ENCODE data around the gene PHC1.
"Not testable (repeated sequence)": the region's sequence is repeated elsewhere in the genome, so short reads cannot be mapped to it uniquely, and the experiment has no call there.

The PHC1 gene

GRCh38 chr12:8911606-8912268 lies 2.6 kb upstream of the PHC1 start:
- DNase-seq (ENCODE audit: low spot score): no peak

GRCh38 chr12:8912914-8913313 lies 1.4 kb upstream of the PHC1 start:
- DNase-seq (ENCODE audit: low spot score): no peak

GRCh38 chr12:8913702-8914032 lies 642 bp upstream of the PHC1 start:
- DNase-seq (ENCODE audit: low spot score): no peak

- peak; percentile 41 for DNase-seq (ENCODE audit: low spot score)
These were observed 612 bp downstream of the PHC1 start for GRCh38 chr12:8914716-8915526.

- DNase-seq (ENCODE audit: low spot score): no peak
These were observed 1.8 kb downstream of the PHC1 start for GRCh38 chr12:8916154-8916553.

- no peak for DNase-seq (ENCODE audit: low spot score)
These were observed 2.7 kb downstream of the PHC1 start for GRCh38 chr12:8917031-8917430.

- DNase-seq (ENCODE audit: low spot score): no peak
These were observed 3.4 kb downstream of the PHC1 start for GRCh38 chr12:8917751-8918150.

GRCh38 chr12:8919643-8920042 lies 5.3 kb downstream of the PHC1 start:
- DNase-seq (ENCODE audit: low spot score): not testable (repeated sequence)

- DNase-seq (ENCODE audit: low spot score): no peak
These were observed 8.2 kb downstream of the PHC1 start for GRCh38 chr12:8922544-8922943.

GRCh38 chr12:8930655-8931323 lies 16.5 kb downstream of the PHC1 start:
- DNase-seq (ENCODE audit: low spot score): not testable (repeated sequence)

- not testable (repeated sequence) for DNase-seq (ENCODE audit: low spot score)
These were observed 18.2 kb downstream of the PHC1 start for GRCh38 chr12:8932464-8932863.

- DNase-seq (ENCODE audit: low spot score): not testable (repeated sequence)
These were observed 19.8 kb downstream of the PHC1 start for GRCh38 chr12:8934080-8934479.

- DNase-seq (ENCODE audit: low spot score): no peak
These were observed 22.4 kb downstream of the PHC1 start for GRCh38 chr12:8936735-8937134.

GRCh38 chr12:8937842-8938442 lies 23.6 kb downstream of the PHC1 start:
- DNase-seq (ENCODE audit: low spot score): not testable (repeated sequence)

GRCh38 chr12:8941691-8942478 lies 27.6 kb downstream of the PHC1 start:
- DNase-seq (ENCODE audit: low spot score): no peak

GRCh38 chr12:8943565-8944186 lies 29.4 kb downstream of the PHC1 start:
- DNase-seq (ENCODE audit: low spot score): no peak

GRCh38 chr12:8946733-8947132 lies 32.4 kb downstream of the PHC1 start:
- DNase-seq (ENCODE audit: low spot score): no peak

- no peak for DNase-seq (ENCODE audit: low spot score)
These were observed 33.4 kb downstream of the PHC1 start for GRCh38 chr12:8947737-8948136.

GRCh38 chr12:8948701-8949341 lies 34.5 kb downstream of the PHC1 start:
- DNase-seq (ENCODE audit: low spot score): peak; percentile 52

- peak; percentile 98 for DNase-seq (ENCODE audit: low spot score)
These were observed 35.3 kb downstream of the PHC1 start, which contains the start of gene M6PR for GRCh38 chr12:8949342-8950220. Gene M6PR (minus strand): TSS chr12:8949645. CDS start chr12:8946404, 3,241 bp downstream.

Data from AG08395 (cell line).